RWPE2 (cell line): Measurements from ENCODE around the gene AK9.

Experiments
- ATAC-seq: fragments of 200-7000 bp; cut with Tn5 transposase; 3 replicates; pipeline ENCODE4 v1.9.1; 2021; ENCODE audit warnings: low read depth
- DNase-seq: peaks from one replicate; pipeline ENCODE4 v3.0.0-alpha.2; 2020; ENCODE audit warnings: low spot score
- H3K27ac ChIP-seq: fragments of 450-650 bp; 2 replicates; pipeline ENCODE4 v1.5.1; 2017; ENCODE audit warnings: mild to moderate bottlenecking; ENCODE audit not compliant: poor library complexity, severe bottlenecking
- H3K27me3 ChIP-seq: fragments of 250-450 bp; sonication (Bioruptor Pico); 2 replicates; pipeline ENCODE4 v1.5.1; 2021; ENCODE audit warnings: mild to moderate bottlenecking, moderate library complexity; ENCODE audit not compliant: insufficient read depth, poor library complexity, severe bottlenecking
- H3K36me3 ChIP-seq: fragments of 250-450 bp; sonication (Bioruptor Pico); 2 replicates; pipeline ENCODE4 v1.5.1; 2020; ENCODE audit warnings: low read depth, mild to moderate bottlenecking, moderate library complexity
- H3K4me1 ChIP-seq: fragments of 250-450 bp; sonication (Bioruptor Pico); 2 replicates; pipeline ENCODE4 v1.5.1; 2021; ENCODE audit warnings: mild to moderate bottlenecking, moderate library complexity; ENCODE audit not compliant: insufficient read depth, poor library complexity, severe bottlenecking
- H3K4me3 ChIP-seq: fragments of 250-450 bp; sonication (Bioruptor Pico); 2 replicates; pipeline ENCODE4 v1.5.1; 2021; ENCODE audit warnings: mild to moderate bottlenecking, moderate library complexity; ENCODE audit not compliant: severe bottlenecking
- H3K9me3 ChIP-seq: fragments of 250-450 bp; sonication (Bioruptor Pico); 2 replicates; pipeline ENCODE4 v1.5.1; 2021; ENCODE audit warnings: mild to moderate bottlenecking, moderate library complexity; ENCODE audit not compliant: severe bottlenecking
- CTCF ChIP-seq: fragments of 450-650 bp; IDR thresholded peaks from one replicate; pipeline ENCODE4 v1.5.1; 2017; ENCODE audit warnings: mild to moderate bottlenecking, moderate library complexity; ENCODE audit not compliant: poor library complexity, severe bottlenecking

AK9 gene

GRCh38 chr6:109471105-109471810, 219.7 kb downstream of the AK9 start:
- Histone ChIP-seq H3K27me3 (no peaks in the 10 kb centered on the region), H3K4me1 (no peaks in the 10 kb centered on the region), H3K36me3 (peaks cover 72% of the 10 kb centered on the region), H3K4me3 (no peak overlapping the region), H3K27ac (no peak overlapping the region), H3K9me3 (no peaks in the 10 kb centered on the region)
- no peak for ATAC-seq
- no peak for DNase-seq
- no peak for TF ChIP-seq CTCF

GRCh38 chr6:109469591-109470189, 221.3 kb downstream of the AK9 start:
- no peaks in the 10 kb centered on the region for H3K27me3 ChIP-seq
- H3K27ac ChIP-seq, result no peak overlapping the region
- no peak for TF ChIP-seq CTCF
- H3K9me3 ChIP-seq, result no peaks in the 10 kb centered on the region
- DNase-seq (no peak), ATAC-seq (no peak)
- no peaks in the 10 kb centered on the region for H3K4me1 ChIP-seq
- H3K36me3 ChIP-seq, result peaks cover 72% of the 10 kb centered on the region
- H3K4me3 ChIP-seq, result no peak overlapping the region

GRCh38 chr6:109467696-109468095, 223.3 kb downstream of the AK9 start:
- peaks cover 75% of the 10 kb centered on the region for H3K36me3 ChIP-seq
- no peak overlapping the region for H3K4me3 ChIP-seq
- no peak overlapping the region for H3K27ac ChIP-seq
- no peaks in the 10 kb centered on the region for H3K27me3 ChIP-seq
- TF ChIP-seq CTCF, result no peak
- ATAC-seq (no peak), DNase-seq (no peak)
- no peaks in the 10 kb centered on the region for H3K4me1 ChIP-seq
- no peaks in the 10 kb centered on the region for H3K9me3 ChIP-seq

GRCh38 chr6:109466212-109466923, 224.6 kb downstream of the AK9 start:
- Histone ChIP-seq H3K9me3 (no peaks in the 10 kb centered on the region), H3K36me3 (peaks cover 75% of the 10 kb centered on the region), H3K27ac (no peak overlapping the region), H3K27me3 (no peaks in the 10 kb centered on the region), H3K4me1 (no peaks in the 10 kb centered on the region), H3K4me3 (no peak overlapping the region)
- DNase-seq (no peak), ATAC-seq (no peak)
- TF ChIP-seq CTCF, result no peak

- Histone ChIP-seq H3K27ac (no peak overlapping the region), H3K9me3 (no peaks in the 10 kb centered on the region), H3K36me3 (peaks cover 75% of the 10 kb centered on the region), H3K4me3 (no peak overlapping the region), H3K27me3 (no peaks in the 10 kb centered on the region), H3K4me1 (no peaks in the 10 kb centered on the region)
- DNase-seq, result no peak
- no peak for TF ChIP-seq CTCF
- no peak for ATAC-seq
These were observed 225.2 kb downstream of the AK9 start for GRCh38 chr6:109465772-109466171.
